IMR-90 (cell line): ENCODE measurements around the gene MAT2A. TPM values are rescaled to one million over a fixed set of nuclear protein-coding genes. Genes with fewer than 3 reads are reported as not detected.

Source experiments
- ATAC-seq: fragments of 200-7000 bp; cut with Tn5 transposase; 2 replicates; pipeline ENCODE4 v1.9.1; 2020; ENCODE audit warnings: low read depth, mild to moderate bottlenecking, moderate library complexity
- BruUV-seq: library from RNA; stranded (reverse); fragments of 400-500 nt; replicated peaks from 2 replicates; lab custom pipeline; 2021; lab: Mats Ljungman, UMichigan
- CTCF ChIA-PET: fragments of 300-600 bp; formaldehyde crosslinking; extraction: SDS; loops from one replicate; lab custom pipeline; 2021; ENCODE audit warnings: antibody characterized with exemption; lab: Yijun Ruan, JAX
- POLR2A ChIA-PET: fragments of 300-600 bp; sonication (Branson Sonifier 250); formaldehyde crosslinking; loops from one replicate; lab custom pipeline; 2022; ENCODE audit warnings: antibody characterized with exemption; ENCODE audit not compliant: unreplicated experiment; lab: Charles Lee
- DNase-seq: peaks from one replicate; pipeline ENCODE4 v3.0.0; 2013
- H2AFZ ChIP-seq: replicated peaks from 2 replicates; pipeline ENCODE3; 2013; ENCODE audit warnings: low read length, mild to moderate bottlenecking; ENCODE audit not compliant: poor library complexity
- H2AK5ac ChIP-seq: 2 replicates; pipeline ENCODE4 v1.6.1; 2013; ENCODE audit warnings: low read depth, low read length, inconsistent platforms
- H2AK9ac ChIP-seq: replicated peaks from 2 replicates; pipeline ENCODE3; 2013; ENCODE audit warnings: mild to moderate bottlenecking, low read depth, low read length, moderate library complexity; ENCODE audit not compliant: poor library complexity
- H2BK120ac ChIP-seq: 2 replicates; pipeline ENCODE4 v1.6.1; 2013; ENCODE audit warnings: low read depth, low read length, inconsistent platforms
- H2BK15ac ChIP-seq: 3 replicates; pipeline ENCODE4 v1.6.1; 2013; ENCODE audit warnings: low read depth, low read length, inconsistent platforms
- H2BK20ac ChIP-seq: 2 replicates; pipeline ENCODE4 v1.6.1; 2013; ENCODE audit warnings: low read depth, mild to moderate bottlenecking, inconsistent platforms, low read length, moderate library complexity
- H2BK5ac ChIP-seq: 2 replicates; pipeline ENCODE4 v1.6.1; 2013; ENCODE audit warnings: mild to moderate bottlenecking, low read depth, low read length, inconsistent platforms; ENCODE audit not compliant: poor library complexity, severe bottlenecking
- H3K14ac ChIP-seq: replicated peaks from 2 replicates; pipeline ENCODE4 v1.6.1; 2013; ENCODE audit warnings: low read depth, low read length, inconsistent platforms
- H3K18ac ChIP-seq: 2 replicates; pipeline ENCODE4 v1.6.1; 2013; ENCODE audit warnings: low read depth, low read length, control low read depth
- H3K23ac ChIP-seq: 2 replicates; pipeline ENCODE4 v1.6.1; 2013; ENCODE audit warnings: low read depth, low read length, inconsistent platforms
- H3K27ac ChIP-seq: 2 replicates; pipeline ENCODE4 v1.5.1; 2013; ENCODE audit warnings: mild to moderate bottlenecking, control low read depth, low read length; ENCODE audit not compliant: insufficient read depth
- H3K27me3 ChIP-seq: 2 replicates; pipeline ENCODE4 v1.6.1; 2013; ENCODE audit warnings: low read length; ENCODE audit not compliant: control insufficient read depth, insufficient read depth
- H3K36me3 ChIP-seq: 2 replicates; pipeline ENCODE4 v1.6.1; 2013; ENCODE audit warnings: low read length, mixed read lengths; ENCODE audit not compliant: control insufficient read depth, insufficient read depth
- H3K4ac ChIP-seq: 2 replicates; pipeline ENCODE4 v1.6.1; 2013; ENCODE audit warnings: low read depth, low read length, inconsistent platforms
- H3K4me1 ChIP-seq: 2 replicates; pipeline ENCODE4 v1.6.1; 2013; ENCODE audit warnings: low read length, mixed read lengths; ENCODE audit not compliant: control insufficient read depth, insufficient read depth
- H3K4me2 ChIP-seq: 2 replicates; pipeline ENCODE4 v1.6.1; 2013; ENCODE audit warnings: low read depth, mild to moderate bottlenecking, control low read depth, low read length, moderate library complexity
- H3K4me3 ChIP-seq: 2 replicates; pipeline ENCODE4 v1.5.1; 2013; ENCODE audit warnings: low read depth, mild to moderate bottlenecking, control low read depth, low read length, moderate library complexity; ENCODE audit not compliant: insufficient read depth
- H3K56ac ChIP-seq: 2 replicates; pipeline ENCODE4 v1.6.1; 2013; ENCODE audit warnings: low read length, inconsistent platforms; ENCODE audit not compliant: insufficient read depth; ENCODE audit errors: extremely low read depth
- H3K79me1 ChIP-seq, 2 experiments: 2 replicates each; pipeline ENCODE4 v1.6.1; 2013; ENCODE audit warnings: low read length in 2 of 2, inconsistent platforms in 1 of 2, low read depth in 1 of 2
- H3K9ac ChIP-seq: 2 replicates; pipeline ENCODE4 v1.6.1; 2013; ENCODE audit warnings: low read depth, low read length, control low read depth
- H3K9me1 ChIP-seq: 2 replicates; pipeline ENCODE4 v1.6.1; 2013; ENCODE audit warnings: low read length, inconsistent platforms; ENCODE audit not compliant: insufficient read depth
- H3K9me3 ChIP-seq: 2 replicates; pipeline ENCODE4 v1.6.1; 2013; ENCODE audit warnings: low read length; ENCODE audit not compliant: control insufficient read depth, insufficient read depth
- H4K20me1 ChIP-seq: 2 replicates; pipeline ENCODE4 v1.6.1; 2013; ENCODE audit warnings: low read length, inconsistent platforms; ENCODE audit not compliant: insufficient read depth
- H4K5ac ChIP-seq: 2 replicates; pipeline ENCODE4 v1.6.1; 2013; ENCODE audit warnings: mild to moderate bottlenecking, low read depth, low read length, control low read depth
- H4K8ac ChIP-seq, 2 experiments: 2 replicates each; pipeline ENCODE4 v1.6.1; 2013; ENCODE audit warnings: low read depth in 2 of 2, low read length in 2 of 2, control low read depth in 1 of 2, inconsistent platforms in 1 of 2
- H4K91ac ChIP-seq: 2 replicates; pipeline ENCODE4 v1.6.1; 2013; ENCODE audit warnings: low read depth, low read length, inconsistent platforms; ENCODE audit not compliant: insufficient read depth
- MAZ ChIP-seq: IDR thresholded peaks from 2 replicates; pipeline ENCODE4 v1.6.1; 2012; ENCODE audit warnings: low read depth, mild to moderate bottlenecking, low read length, improper control_type of control experiment, moderate library complexity, borderline replicate concordance
- NFE2L2 ChIP-seq: fragments of 150-350 bp; IDR thresholded peaks from 2 replicates; pipeline ENCODE4 v1.6.1; 2016; ENCODE audit warnings: low read depth, mild to moderate bottlenecking, low read length
- POLR2A ChIP-seq: IDR thresholded peaks from 2 replicates; pipeline ENCODE4 v1.6.1; 2012; ENCODE audit warnings: mild to moderate bottlenecking, low read depth, low read length
- RFX5 ChIP-seq: IDR thresholded peaks from 2 replicates; pipeline ENCODE4 v1.8.0; 2012; ENCODE audit warnings: low read depth, mild to moderate bottlenecking, low read length, moderate library complexity
- WGBS, 2 experiments: methylation state at CpG; one replicate each; pipeline versions ENCODE4 v1.1.5 to v1.1.7; 2013; ENCODE audit warnings: missing lambda C conversion rate in 2 of 2; ENCODE audit not compliant: insufficient read length in 1 of 2; ENCODE audit errors: extremely low coverage in 2 of 2; 5-methylcytosine and 5-hydroxymethylcytosine counted together
- dilution Hi-C: fragments of 300-500 bp; cut with HindIII; formaldehyde crosslinking; loops from one replicate; pipeline ENCODE4 v1.14.3; 2018; ENCODE audit warnings: low sequenced_read_pairs; ENCODE audit not compliant: unreplicated experiment
- in situ Hi-C: fragments of 300-500 bp; cut with MboI; formaldehyde crosslinking; loops from 3 replicates; pipeline ENCODE4 v1.14.3; 2019; ENCODE audit warnings: low sequenced_read_pairs, inconsistent platforms, mixed read lengths
- intact Hi-C: fragments of 100-400 bp; cut with micrococcal nuclease; formaldehyde crosslinking; loops from 2 replicates; pipeline ENCODE4 v1.10.0; 2022
- polyA plus RNA-seq, 3 experiments: library from polyadenylated mRNA; depleted of rRNA; stranded (reverse); fragments of >200 nt; gene quantifications; 2 replicates each; pipeline ENCODE4 v1.2.3, GENCODE V29; 2012; ENCODE audit warnings: low replicate concordance in 1 of 3
- total RNA-seq: library from RNA; depleted of rRNA; stranded (reverse); fragments of >200 nt; gene quantifications from 2 replicates; pipeline ENCODE4 v1.2.3, GENCODE V29; 2012

Gene MAT2A
- total and polyA plus RNA-seq, 2 of the 4 experiments (the other 2 are of a cell fraction), result 94.1 to 223 TPM

DNA sequence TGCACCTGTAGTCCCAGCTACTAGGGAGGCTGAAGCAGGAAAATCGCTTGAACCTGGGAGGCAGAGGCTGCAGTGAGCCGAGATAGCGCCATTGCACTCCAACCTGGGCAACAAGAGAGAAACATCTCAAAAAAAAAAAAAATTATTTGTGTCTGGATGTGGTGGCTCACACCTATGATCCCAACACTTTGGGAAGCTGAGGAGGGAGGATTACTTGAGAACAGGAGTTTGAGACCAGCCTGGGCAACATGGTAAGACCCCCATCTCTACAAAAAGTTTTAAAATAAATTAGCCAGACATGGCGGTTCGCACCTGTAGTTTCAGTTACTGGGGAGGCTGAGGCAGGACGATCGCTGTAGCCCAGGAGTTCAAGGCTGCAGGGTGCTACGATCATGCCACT lies 36.8 kb downstream of the MAT2A start:
- Histone ChIP-seq H3K56ac (no peak overlapping the region), H2BK15ac (no peak overlapping the region), H3K79me1 (no peaks in the 10 kb centered on the region), H2BK20ac (no peak overlapping the region), H3K9ac (no peak overlapping the region), H3K9me3 (no peaks in the 10 kb centered on the region), H3K27me3 (peaks cover 12% of the 10 kb centered on the region), H4K91ac (no peak overlapping the region), H2AK5ac (0 out of 2 replicates have a peak overlapping the region, but pooled peaks have one; percentile 16), H2BK5ac (no peak overlapping the region), H3K4me2 (no peak overlapping the region), H3K4ac (peak overlapping the region; percentile 1; the same call in 1 of the 2 replicates), H4K20me1 (no peaks in the 10 kb centered on the region), H3K18ac (no peak overlapping the region), H3K36me3 (no peaks in the 10 kb centered on the region), H3K14ac (no peak overlapping the region), H3K23ac (no peak overlapping the region), H2AK9ac (no peak overlapping the region), H3K4me1 (peaks cover 16% of the 10 kb centered on the region; the same call in 1 of the 2 replicates), H3K27ac (no peak overlapping the region), H3K9me1 (0 out of 2 replicates have a peak, but pooled peaks cover 3% of the 10 kb centered on the region), H4K8ac (no peak overlapping the region), H3K4me3 (no peak overlapping the region), H2AFZ (no peak overlapping the region), H2BK120ac (no peak overlapping the region), H4K5ac (no peak overlapping the region)
- DNase-seq, result no peak
- 93% methylated on average over 2 of the region's 8 CpGs; no CpG with 5 or more reads in 1 of the 2 experiments for WGBS, 2 experiments
- no peak for ATAC-seq
- dilution Hi-C loops (no loop called here), intact Hi-C loops (no loop called here), in situ Hi-C loops (no loop called here)
- POLR2A ChIA-PET, result no interaction called here
- no peak for TF ChIP-seq NFE2L2
- no peak for TF ChIP-seq MAZ
- no peak for TF ChIP-seq POLR2A
- no peak for TF ChIP-seq RFX5
- CTCF ChIA-PET, result no interaction called here
- no TSS peak for BruUV-seq
